Measurements from ENCODE around the gene FOXO3.
"Not testable (repeated sequence)": the region's sequence is repeated elsewhere in the genome, so short reads cannot be mapped to it uniquely, and the experiment has no call there.

FOXO3 gene

DNA sequence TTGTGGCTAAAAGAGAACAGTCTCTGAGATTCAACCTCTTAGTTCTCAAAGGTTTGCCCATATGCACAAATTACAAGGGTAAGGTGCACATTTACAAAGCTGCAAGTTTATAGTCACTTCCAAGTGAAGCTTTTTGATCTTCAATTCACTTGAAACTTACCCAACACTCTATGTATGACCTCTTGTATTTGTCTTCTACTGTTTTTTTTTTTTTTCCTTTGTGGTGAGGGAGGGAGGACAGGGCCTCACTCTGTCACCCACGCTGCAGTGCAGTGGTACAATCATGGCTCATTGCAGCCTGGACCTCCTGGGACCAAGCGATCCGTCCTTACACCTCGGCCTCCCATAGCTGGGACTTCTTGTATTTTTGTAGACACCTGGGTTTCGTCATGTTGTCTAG lies 4.5 kb upstream of the FOXO3 start:
- no peak for DNase-seq

DNA sequence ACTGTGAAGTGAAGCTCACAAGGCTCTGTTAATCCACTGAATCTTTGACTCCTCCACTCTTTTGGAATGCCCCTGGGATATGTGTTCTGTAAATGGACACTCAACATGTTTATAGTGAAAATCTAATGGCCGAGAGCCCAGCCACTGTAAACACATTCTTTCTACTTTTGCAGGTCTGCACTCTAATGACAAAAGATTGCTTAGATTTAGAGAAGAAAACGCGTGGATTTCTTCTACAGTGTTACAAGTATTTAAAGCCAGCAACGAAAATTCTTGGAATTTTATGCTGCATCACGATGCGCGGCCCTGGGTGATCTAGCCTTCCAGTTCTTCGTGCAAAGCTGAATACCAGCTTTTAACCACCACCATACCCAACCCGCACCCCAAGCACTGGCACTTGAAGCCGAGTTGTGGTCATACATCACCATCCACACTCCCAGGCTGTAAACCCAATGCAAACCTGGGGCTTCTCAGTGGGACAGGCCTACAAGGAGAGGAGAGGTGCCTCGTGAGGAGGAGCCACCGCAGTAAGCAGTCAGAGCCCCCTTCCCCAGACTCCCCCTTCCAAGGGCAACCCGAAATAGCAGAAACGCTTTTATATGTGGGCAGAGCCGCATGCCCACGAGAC lies 3.7 kb upstream of the FOXO3 start:
- no peak for DNase-seq

DNA sequence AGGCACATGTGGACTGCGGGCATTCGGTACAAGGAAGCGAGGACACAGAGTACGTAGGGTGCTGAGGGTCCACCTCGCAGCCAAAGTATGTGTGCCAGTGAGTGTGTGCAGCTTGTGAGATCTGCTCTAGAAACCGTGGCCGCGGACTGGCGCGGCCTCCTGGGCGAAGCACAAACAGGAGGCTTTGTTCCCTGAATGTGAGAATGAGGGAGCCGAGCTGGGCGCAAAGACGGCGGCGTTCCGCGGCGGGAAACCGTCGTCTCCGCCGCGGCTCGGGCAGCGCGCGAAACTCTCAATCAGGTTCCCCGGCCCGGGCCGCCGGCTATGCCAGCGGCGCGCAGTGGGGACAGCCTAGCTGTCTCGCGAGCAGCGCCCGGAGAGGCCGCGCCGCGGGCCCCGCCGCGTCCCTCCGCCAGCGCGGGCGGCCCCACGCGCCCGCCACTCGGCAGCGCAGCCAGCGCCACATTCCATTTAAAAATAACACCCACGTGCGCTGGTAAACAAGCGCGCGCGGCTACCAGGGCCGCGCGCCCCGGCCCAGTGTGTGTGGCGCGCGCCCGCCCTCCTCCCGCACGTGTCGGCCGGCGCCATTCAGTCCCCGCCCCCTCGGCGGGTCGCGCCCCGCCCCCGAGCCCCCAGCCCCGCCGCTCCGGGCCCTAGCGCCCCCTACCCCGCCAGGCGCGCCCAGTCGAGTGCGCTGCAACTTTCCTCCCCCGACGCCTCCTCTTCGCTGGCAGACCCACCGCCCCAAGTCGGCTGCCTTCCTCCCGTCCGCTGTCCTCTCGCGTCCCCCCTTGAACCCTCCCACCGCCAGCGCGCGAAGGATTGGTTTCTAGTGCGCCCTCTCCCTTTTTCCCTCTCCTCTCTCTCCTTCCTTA lies 3.0 kb upstream of the FOXO3 start:
- DNase-seq = peak; percentile 82

DNA sequence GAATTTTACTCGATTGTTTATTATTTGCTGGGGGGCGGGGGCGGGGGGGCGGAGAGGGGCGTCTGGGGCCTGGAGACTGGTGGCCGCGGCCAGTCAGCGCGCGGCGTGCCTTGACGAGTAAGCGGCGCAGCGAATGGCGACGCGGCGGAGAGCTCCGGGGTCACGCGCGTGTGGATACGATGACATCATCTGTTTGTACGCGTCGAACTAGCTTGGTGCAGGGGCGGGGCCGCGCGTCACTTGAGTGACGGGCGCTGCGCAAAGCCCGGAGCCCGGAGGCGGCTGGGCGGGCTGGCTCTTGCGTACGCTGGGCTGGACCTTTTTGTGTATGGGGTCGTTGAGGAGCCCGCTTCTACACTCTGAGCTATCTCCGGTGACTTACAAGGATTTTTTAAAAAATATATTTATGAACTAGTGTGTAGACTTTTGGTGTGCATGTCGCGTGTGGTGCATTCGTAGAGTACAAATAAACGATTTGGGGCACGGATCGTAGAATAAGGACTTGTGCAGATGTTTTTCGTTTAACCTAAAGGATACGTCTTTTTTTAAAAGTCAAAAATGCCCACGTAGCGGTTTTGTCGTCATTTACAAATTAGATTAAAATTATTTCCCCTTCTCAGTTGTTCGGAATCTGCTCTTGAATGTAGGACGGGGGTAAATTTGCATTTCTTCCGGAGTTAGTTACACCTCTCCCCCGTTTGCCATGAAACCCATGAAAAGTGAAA lies 2.2 kb upstream of the FOXO3 start:
- peak; percentile 92 for DNase-seq

DNA sequence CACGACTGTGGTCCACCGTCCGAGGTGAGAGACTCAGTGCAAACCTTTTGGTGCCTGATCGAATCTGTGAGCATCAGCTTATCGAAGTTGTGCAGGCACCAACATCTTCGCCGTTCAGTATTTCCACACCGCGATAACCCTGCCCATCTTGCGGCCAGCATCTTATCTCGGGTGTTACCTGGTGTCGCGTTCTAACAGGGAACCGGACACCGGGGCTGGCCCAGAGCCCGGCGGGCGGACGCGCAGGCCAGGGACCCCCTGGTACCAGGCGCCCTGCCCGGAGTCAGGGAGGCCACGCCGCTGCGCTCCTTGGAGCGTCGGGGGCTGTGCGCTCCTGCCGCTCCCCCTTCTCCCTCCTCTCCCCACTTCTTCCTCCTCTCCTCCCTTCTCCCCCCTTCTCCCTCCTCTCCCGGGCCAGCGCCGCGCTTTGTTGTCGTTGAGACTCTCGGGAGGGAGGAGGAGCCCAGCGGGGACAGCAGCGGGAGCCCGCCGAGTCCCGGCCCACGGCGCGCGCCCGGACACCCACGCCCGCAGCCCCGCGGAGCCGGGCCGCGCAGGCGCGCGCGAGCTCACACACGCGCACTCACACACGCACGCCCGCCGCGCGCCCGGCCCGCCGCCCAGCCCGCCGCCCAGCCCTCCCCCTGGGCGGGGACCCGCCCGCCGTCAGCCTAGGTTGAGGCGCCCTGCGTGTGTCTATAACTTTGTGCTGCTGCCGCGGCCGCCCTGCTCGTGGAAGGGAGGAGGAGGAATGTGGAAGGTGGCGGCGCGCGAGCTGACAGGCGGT lies 1.4 kb upstream of the FOXO3 start:
- peak; percentile 88 for DNase-seq

DNA sequence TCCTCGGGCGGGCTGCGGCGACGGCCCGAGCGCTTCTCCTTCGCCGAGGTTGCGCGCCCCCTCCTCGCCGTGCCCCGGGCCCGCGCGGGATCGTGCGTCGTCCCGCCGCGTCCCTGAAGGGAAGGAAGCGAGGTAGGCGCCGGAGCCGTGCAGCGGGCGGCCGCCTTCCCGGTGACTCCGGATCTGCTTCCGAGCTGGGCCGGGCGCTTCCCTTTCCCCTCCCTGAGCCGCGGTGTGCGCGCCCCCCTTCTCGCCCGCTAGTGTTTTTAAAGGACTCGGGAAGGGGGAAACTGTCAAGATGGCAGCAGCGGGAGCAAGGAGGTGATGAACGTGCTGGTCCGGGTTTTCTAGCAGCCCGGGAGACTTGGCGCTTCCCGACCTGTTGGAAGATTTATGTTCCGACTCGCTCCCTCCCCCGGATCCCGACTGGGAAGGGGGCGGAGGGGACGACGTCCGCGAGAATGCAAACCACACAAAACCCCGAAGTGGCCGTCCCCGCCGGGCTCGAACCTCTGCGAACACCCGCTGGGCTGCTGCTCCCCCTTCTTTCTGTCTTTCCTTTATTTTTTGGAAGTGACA lies 744 bp upstream of the FOXO3 start:
- DNase-seq = no peak

DNA sequence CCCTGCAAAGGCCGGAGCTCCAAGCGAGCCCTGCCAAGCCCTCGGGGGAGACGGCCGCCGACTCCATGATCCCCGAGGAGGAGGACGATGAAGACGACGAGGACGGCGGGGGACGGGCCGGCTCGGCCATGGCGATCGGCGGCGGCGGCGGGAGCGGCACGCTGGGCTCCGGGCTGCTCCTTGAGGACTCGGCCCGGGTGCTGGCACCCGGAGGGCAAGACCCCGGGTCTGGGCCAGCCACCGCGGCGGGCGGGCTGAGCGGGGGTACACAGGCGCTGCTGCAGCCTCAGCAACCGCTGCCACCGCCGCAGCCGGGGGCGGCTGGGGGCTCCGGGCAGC lies 561 bp downstream of the FOXO3 start:
- DNase-seq = not testable (repeated sequence)

DNA sequence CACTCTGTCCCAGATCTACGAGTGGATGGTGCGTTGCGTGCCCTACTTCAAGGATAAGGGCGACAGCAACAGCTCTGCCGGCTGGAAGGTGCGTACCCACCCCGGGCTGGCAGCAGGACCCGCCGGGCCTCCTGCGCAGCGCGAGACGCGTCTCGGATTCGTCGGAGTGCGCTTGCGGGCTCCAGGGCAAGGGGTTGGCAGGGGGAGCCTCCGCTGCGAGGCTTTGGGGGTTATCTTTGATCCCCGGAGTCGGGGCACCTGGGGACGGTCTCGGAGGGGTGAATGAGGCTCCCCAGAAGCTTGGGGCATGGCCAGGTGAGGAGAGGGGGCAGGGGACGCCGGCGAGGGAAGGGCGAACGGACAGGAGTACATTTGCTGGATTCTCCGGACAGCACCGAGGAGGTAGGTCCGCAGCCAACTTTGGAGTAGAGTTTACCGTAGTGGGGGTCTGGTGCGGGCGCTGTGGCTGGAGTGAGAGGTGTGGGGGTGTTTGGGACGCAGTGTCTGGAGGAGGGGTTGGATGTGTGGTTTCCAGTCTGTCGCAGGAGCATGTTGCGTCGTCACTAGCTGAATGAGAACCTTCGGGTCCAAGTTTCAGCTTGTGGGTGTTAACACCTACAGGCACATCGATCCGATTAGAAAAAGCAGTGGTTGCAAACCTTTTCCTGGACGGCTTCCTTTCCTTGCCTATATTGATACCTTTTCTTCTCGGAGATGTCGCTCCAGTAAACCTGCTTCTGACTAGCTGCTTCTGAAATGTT lies 1.2 kb downstream of the FOXO3 start:
- DNase-seq = no peak

DNA sequence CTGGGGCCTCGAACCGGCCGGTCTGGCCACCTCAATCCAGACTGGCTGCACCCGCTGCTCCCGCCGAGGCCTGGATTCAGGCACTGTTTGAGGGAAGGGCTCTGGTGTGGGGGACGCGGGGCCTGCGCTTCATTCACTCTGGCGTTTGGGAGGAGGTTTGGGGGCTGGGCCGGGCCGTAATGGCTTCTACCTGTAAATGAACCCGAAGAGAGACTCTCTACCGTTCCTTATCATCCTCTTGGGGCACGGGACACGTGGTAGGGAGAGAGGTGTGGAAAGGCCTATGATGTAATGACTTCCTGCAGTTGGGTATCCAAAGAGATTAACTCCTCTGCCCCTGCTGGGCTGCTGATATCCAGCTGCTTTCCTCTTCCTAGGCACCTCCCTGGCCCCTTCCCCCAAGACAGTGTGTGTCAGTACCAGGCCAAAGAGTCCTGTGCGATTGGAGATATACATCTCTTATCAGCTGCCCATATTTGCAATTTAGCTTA lies 1.8 kb downstream of the FOXO3 start:
- no peak for DNase-seq

DNA sequence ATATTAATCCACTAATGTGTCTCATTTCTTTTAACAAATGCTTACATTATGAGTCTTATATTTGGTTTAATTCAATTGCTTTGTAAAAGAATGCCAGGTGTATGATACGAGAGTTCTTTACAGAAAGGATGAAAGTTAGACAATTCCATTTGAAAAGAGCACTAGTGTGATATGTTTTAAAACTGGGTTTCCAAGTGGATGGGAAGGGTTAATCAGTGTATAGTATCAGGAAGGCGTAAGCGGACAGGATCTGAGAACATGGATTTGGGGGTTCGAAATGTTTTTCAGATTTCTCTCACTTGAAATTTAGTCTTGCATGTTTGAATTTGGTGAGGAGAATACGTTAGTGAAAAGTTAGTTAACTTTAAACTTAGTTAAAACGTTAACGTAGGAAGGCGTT lies 2.6 kb downstream of the FOXO3 start:
- no peak for DNase-seq

DNA sequence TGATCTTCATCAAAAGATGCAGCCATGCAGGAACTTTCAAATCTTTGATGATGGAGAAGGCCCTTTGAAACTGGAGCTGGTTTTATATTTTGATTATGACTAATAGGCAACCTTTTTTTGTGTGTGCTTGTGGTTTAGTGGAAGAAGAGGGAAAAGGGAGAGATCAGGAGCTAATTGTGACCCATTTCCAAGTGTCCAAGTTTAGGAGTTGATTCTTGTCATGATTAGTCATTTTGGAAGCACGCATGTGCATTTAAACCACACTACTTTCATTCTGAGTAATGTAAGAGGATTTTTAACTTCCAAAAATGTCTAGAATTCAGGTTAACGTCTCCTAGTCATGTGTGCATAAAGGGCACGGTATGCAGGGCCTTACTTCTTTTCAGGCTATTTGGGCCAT lies 3.5 kb downstream of the FOXO3 start:
- DNase-seq = no peak

DNA sequence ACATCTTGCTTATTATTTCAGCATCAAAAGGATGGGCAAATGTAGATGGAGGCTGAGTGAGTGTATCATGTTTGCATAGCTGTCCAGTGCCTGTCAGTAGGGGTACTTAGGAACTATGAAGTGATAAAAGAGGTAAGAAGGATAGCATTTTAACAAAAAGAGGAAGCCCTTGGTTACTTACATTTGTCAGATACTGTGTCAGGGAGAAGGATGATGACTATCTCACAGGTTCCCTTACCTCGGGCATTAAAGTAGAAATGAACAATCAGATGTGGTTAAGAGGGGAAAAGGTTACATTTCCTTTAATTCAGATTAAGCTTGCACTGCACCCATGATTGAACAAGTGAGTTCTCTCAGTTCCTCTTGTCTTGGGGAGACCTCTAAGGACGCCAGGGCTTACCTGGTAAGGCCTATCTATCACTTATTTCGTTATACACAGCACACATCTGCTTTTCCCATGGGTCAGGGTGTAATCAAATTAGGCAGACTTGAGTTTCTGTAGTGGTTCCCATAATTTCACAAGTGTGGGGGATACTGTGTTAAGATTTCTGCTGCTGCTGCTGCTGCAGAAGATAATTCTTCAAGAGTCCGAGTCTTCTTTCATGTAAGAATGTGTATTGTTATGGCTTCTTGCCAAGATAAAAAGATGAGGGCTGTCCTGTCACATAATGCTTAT lies 4.5 kb downstream of the FOXO3 start:
- DNase-seq = no peak

DNA sequence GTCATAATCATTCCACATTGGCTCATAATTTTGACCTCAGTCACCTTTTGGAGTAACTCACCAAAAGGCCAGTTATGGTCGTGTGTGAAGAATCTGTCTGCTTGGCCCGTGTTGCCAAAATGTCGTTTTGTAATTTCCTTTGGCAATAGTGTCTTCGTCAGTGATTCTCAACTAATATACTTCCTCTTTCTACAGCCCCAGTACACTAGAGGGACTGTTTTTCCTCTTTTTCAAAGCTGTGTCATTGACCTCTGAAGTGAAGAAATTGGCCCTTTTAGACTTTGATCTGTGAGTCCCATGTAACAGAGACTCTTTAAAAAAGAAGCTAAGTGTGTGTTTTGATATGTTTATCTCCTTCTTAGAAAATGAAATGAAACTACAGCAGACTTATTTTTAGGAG lies 5.2 kb downstream of the FOXO3 start:
- DNase-seq = no peak

DNA sequence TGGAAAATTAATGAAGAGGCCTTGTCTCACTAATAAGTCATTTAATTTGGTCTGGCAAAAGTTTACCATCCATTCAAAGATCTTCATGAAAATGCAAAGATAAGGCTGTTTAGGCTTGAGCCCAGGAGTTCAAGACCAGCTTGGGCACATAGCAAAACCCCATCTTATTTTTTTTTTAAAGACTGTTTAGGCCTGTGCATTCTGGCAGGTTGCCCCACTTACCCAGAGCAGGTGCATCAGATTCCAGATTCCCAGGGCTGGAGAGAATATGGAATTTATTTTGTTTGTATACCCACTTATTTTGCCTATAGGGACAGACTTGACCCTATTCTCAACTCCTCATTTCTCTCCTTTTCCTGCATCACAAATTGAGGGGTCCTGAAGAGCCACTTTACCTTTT lies 5.7 kb downstream of the FOXO3 start:
- DNase-seq = no peak

DNA sequence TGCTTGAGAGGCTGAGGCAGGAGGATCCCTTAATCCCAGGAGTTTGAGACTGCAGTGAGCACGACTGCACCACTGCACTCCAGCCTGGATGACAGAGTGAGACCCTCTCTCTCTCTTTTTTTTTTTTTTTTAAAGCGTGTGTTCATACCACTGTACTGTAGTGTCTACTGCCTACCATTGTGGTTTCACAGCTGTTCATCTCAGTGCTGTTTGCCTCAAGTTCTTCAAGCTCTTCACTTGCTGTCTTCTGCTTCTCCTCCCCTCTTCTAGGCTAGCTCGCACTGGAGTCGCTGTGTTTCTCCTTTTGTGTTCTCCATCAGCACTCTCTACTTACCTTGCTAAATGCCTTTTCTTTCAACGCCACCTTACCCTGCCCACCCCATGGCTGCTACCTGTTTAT lies 7.4 kb downstream of the FOXO3 start:
- DNase-seq = no peak

DNA sequence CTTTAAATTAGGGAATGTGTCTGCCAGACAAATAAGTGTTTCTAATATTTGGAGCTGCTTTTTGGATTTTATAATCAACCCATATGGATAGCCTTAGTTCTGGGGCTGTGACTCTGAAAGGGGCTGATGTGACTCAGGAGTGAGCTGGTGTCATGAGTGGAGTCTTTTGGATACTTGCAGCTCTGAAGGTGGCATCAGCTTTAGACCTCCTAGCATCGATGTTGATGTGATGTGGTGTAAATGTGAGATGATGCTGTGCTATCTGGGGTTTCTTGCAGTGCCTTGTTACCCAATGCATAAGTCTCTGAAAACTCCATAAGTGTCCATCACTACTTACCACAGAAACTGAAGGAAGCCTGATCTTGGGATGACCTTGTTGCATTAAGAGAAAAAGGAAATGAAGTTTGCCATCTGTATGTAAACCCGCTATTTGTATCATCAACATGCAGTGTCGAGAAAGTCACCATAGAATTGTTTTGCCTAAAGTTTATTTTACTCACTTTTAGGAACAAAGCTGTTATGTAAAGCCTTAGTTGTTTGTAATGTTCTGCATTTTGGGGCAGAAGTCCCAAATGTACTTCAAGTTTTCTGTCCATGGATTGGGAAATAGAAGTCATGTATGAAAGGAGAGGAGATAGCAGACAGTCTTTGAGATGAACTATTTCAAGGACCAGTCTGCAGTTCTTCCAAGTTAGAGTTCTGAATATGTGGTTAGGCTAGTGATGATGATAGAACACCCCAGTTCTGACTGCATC lies 8.0 kb downstream of the FOXO3 start:
- no peak for DNase-seq

DNA sequence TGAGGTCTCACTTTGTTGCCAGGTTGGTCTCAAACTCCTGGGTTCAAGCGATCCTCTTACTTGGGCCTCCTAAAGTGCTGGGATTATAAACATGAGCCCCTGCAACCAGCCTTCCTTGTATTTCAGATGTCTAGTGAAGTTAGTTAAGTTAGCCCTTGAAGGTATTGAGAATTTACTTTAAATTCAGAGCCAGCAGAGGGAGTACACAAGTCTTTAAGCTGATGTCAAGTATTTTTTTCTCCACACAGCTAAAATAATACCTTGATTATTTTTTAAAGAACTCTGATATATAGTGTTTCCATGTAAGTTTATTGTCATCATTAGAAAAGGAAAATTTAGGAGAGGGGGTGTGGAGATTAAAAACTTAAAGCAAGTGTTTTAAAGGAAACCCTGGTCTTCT lies 9.8 kb downstream of the FOXO3 start:
- DNase-seq = no peak

DNA sequence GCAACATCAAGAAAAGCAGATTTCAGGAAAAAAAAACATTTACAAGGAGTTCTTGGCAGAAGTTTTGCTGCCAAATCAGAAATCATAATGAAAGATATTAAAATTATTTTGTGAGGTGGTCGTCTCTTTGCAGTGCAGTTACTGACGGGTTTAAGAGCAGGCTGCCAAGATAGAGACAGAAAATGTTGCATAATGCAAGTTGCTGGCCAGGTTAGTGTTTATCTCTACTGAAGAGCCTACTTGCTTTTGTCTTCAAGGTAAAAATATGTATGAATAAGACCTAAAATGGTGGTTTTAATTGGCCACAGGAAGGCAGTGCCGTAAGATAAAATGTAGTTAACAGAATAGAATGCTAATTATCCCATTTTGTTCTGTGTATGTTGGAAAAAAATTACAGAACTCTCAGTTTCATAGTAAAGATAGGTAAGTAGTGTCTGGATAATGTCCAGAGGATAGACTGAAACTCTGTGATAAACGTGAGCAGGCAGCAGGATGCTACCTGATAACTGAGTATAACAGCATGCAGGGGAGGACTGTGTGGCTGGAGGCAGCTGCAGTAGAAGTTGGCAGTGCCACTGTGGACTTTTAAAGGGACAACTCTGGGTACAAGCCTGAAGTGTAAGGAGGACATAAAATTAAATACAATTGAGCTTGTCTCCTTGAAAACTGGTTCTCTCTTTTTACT lies 13.9 kb downstream of the FOXO3 start:
- DNase-seq = no peak

DNA sequence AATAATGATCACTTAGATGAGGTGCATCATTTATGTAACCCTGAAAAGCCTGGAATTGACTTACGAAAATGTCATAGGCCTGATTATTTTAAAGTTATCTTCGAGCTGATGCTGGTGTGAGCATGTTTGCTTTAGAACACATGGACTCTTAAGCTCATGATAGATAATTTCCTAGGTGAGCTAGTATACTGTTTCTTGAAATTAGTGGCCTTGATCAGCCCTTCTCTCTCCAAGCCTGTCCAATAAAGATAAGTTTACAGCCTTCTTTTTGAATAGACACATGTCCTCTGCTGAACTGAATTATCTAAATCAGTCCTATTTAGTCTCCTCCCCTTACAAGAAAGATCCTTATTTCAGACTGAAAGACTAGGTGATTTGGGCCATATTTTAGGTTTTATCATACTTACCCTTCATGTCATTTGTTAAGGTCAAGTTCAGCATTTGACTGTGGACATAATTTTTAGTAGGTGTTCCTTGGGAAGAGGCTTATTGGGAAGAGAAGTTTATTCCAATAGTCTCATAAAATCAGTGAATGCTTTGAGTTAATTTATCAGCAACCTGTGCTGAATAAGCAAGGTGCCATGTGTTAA lies 15.3 kb downstream of the FOXO3 start:
- DNase-seq = no peak

DNA sequence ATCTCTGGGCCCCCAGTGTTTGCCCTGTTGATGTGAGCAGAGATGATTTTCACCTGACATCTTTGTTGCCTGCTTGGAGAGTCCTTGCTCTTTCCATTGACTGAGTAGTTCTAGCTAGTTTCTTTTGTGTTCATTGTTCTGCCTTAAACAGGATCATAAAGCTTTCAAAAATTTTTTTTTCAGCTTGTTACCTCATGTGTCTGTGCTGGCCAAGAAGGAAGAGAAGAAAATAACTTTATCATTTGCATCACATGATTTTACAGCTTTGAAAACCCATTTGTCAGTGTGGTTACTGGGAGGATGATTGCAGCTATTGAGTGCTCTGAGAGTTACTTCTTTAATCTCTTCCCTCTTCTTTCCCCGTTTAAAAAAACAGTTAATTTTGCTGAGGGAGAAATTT lies 16.0 kb downstream of the FOXO3 start:
- DNase-seq = no peak
